GM19328 (cell line): ENCODE results near the gene MED13L.

Source experiments
- ATAC-seq: cut with Tn5 transposase; IDR thresholded peaks from one replicate; pipeline ENCODE4 v1.9.1; 2021; ENCODE audit warnings: mild to moderate bottlenecking, moderate library complexity; ENCODE audit not compliant: unreplicated experiment

Gene MED13L

GRCh38 chr12:116216022-116216756, 61.3 kb downstream of the MED13L start:
- no peak for ATAC-seq

DNA sequence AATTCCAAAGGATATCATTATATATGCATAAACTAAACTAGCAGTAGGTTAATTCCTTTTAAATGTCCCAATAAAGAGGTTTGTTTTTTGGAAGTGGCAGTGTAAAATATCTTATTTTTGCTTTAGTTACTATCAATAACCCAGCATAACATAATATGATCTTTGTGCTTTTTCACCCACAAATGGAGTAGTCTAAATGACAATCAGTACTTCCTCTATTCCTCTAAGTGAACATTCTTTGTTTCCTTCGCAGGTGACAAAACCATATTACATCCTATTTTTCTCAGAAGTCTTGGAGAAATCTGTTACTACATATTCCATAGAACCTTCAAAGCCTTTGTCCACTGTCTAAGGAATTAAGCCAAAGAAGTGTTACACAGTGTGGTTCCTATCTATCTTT, 62.5 kb downstream of the MED13L start:
- ATAC-seq = no peak

- ATAC-seq = no peak
These were observed 63.5 kb downstream of the MED13L start for GRCh38 chr12:116213885-116214527.

- no peak for ATAC-seq
These were observed 64.5 kb downstream of the MED13L start for GRCh38 chr12:116213014-116213413.

GRCh38 chr12:116210762-116211161, 66.7 kb downstream of the MED13L start:
- no peak for ATAC-seq

GRCh38 chr12:116210131-116210530, 67.4 kb downstream of the MED13L start:
- no peak for ATAC-seq

- no peak for ATAC-seq
These were observed 68.0 kb downstream of the MED13L start for GRCh38 chr12:116209503-116209902.

- ATAC-seq = no peak
These were observed 70.2 kb downstream of the MED13L start for GRCh38 chr12:116207274-116207673.

- no peak for ATAC-seq
These were observed 70.7 kb downstream of the MED13L start for GRCh38 chr12:116206828-116207227.

DNA sequence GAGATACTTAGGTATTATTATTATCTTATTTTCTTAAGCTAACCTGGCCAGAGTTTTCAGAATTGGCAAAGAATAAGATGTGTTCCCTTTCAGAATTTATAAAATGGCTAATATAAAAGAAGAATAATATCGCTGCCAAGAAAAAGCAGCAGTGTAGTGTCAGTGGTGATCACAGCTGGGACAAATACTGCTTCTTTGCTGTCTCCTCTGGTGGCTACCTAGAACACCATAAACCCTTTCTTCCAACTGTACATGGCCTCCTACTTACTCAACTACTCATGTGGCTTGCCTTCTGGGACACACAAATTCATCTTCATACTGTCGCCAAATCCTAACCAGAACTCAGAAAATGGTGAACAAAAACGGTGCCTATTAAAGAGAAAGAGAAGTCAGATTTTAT, 72.7 kb downstream of the MED13L start:
- no peak for ATAC-seq

DNA sequence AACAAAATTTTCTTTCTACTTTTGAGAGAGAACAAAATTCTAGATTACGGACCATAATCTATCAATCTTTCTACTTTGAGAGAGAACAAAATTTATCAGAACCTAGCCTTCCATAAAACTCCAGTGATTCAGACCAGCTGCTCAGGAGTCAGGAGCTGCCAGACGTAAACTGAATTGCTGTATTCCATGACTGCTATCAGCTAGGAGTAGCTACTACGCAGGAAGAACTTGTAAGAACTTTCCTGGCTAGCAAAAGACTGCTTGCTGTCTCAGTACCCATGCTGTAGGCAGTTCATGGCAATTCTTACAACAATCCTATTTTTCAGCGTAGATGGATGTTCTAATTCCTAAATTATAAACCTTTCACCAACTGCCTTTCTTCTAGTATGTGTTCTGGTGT, 73.3 kb downstream of the MED13L start:
- no peak for ATAC-seq

- ATAC-seq = no peak
These were observed 74.6 kb downstream of the MED13L start for GRCh38 chr12:116202940-116203339.

DNA sequence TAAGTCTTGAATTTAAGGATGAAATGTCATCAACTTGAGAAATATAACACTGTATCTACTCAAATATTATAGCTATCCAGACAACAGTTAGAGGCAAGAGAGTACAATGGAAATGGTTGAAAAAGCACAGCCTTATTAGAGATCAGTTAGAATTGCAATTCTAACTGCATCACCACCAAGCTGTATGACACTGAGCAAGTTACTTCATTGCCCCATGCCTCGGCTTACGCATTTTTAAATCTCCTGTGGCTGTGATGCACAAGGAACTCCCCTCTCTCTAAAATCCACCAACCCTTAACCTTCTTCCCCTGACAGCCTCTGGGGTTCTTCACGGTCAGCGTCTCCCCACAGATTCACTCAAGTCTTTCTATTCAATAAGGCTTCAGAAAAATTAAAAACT, 75.1 kb downstream of the MED13L start:
- ATAC-seq = no peak

GRCh38 chr12:116201908-116202307, 75.6 kb downstream of the MED13L start:
- no peak for ATAC-seq

- no peak for ATAC-seq
These were observed 76.1 kb downstream of the MED13L start for GRCh38 chr12:116201359-116201758.

DNA sequence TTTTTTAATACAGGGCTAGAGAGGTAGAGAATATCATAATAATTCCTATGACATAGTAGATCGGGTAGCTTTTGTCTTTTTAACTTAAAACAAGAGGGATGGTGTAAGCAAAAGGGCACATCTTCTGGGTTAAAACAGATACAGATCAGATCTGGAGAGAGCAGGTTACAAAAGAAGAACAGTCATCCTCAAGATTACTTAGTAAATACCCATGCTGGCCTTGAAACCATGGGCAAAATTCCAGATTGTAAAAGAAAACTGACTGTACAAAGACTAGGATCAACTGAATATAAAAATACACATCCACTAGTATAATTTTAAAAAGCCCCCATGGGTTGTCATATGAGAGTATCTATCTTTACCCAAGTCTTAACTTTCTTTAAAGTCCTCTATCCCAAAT, 76.7 kb downstream of the MED13L start:
- no peak for ATAC-seq

DNA sequence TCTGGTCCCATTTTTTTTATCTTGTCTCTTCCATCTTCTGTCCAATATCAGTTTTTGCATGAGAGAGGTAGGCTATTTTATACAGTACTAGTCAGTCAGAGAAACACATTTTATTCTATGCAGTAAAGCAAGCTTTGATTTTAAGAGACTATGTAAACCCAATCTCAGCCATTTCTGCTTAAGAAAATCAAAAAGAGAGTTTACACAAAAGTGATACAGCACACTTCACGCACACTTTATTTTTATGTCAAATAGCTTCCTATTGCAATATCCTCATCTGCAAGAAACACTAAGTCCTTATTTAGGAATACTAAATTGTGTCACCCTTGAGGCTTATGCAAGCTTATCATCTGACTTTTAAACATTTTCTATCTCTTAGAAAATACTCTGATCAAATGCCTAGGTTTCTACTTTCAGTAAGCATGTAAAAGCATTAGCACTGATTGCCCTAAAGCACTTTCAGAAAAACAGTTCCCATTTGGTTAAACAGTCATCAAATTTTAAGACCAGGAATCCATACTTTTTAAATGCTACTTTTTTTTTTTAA, 78.3 kb downstream of the MED13L start:
- ATAC-seq = no peak

DNA sequence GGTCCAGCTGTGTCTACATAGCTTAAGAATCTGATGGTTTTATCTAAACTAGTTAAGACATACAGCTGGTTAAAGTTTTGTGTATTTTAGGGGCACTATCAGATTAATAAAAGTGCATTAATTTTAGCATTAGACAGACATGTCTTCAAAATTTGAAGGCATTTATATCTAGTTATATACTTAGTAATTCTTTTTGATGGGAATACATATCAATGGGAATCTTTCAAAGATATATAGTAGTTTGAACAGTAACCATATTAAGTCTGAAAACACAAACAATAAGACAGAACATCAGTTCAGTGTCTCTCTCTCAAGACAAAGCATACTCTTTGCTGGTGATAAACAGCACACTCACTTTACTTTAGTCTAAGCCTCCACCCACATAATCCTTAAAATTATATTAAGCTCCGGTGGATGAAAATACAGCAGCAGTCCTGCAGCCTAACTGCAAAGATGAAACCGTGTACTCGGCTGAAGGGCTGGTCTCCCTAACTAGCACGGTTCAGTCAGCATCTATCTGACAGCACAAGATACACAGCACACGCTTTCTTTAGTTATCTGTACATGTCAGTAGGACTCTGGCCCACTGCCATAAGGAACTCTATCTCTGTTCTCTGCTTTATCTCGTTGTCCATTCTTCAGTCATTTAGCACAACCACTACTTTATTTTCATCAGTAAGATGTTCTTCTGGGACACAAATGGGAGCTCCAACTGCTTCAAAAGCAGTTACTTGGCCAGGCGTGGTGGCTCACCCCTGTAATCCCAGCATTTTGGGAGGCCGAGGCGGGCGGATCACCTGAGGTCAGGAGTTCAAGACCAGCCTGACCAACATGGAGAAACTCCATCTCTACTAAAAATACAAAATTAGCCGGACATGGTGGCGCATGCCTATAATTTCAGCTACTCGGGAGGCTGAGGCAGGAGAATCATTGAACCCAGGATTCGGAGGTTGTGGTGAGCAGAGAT, 80.5 kb downstream of the MED13L start:
- no peak for ATAC-seq

DNA sequence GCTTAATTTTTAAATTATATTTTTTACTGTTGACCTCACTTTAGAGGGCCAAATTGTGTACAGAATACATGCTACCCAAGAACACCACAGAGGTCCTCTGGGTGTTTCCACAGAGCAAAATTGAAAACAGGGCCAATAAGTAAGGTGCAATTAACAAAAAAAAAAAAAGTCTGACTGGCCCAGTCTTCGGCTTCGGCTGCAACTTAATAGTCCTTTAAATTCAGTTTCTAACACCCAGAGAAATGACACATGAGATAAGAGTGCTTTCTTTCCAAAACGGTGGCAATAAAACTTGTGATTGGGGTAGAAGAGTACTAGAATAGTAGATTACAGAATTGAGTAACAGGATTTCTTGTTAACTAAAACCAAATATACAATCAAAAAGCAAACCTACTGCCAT, 81.3 kb downstream of the MED13L start:
- no peak for ATAC-seq

DNA sequence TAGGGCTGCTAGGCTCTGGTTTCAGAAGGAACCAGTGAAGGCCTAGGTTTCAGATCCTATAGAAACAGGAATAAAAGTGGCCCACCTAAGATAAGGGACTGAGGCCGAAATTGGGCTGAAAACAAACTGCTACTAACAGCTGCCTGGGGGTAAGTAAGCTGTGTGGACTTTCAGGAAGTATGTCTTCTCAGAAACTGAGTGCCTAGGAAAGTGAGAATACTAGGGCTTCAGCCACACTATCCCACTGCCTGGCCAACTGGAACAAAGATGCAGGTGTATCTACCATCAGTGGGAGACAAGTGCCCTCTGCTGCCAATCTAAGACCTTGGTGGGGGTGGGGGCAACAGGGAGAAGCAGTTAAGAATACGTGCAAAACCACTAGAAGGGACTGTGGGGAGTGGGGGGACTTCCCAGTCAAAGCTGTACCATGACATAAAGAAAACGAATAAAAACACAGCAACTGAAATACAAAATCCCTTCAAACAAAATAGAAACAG, 82.5 kb downstream of the MED13L start:
- ATAC-seq = peak; percentile 64

DNA sequence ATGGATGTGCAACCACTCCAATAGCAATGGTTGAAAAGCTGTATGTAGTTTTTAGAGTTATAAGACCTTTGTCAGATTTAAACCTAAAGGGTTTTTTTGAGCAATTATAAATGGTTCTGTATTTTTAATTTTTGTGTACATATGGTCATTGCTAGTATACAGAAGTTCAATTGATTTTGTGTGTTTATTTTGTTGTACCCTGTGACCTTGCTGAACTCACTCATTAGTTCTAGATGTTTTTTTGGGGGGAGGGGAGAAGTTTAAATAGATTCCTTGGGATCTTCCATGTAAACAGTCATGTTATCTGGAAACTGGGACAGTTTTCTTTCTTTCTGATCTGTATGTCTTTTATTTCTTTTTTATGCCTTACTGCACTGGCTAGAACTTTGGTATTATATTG, 87.8 kb downstream of the MED13L start:
- ATAC-seq = no peak
